OCI-LY7 (cell line): ENCODE data around the gene PIM3.

Source experiments
- EZH2phosphoT487 ChIP-seq: fragments of 200-600 bp; sonication (generic); IDR thresholded peaks from 2 replicates; pipeline ENCODE4 v1.6.1; 2018; ENCODE audit warnings: low read depth, borderline replicate concordance, mild to moderate bottlenecking, mixed run types, antibody characterized with exemption, low read length, moderate library complexity, mixed read lengths
- TF ChIP-seq, protein P1 (sequence below): fragments of 200-600 bp; sonication (generic); conservative IDR thresholded peaks from 2 replicates; pipeline ENCODE4 v1.5.1; 2014; ENCODE audit warnings: mild to moderate bottlenecking, antibody characterized with exemption, low read length, moderate library complexity, mixed read lengths

DNA sequence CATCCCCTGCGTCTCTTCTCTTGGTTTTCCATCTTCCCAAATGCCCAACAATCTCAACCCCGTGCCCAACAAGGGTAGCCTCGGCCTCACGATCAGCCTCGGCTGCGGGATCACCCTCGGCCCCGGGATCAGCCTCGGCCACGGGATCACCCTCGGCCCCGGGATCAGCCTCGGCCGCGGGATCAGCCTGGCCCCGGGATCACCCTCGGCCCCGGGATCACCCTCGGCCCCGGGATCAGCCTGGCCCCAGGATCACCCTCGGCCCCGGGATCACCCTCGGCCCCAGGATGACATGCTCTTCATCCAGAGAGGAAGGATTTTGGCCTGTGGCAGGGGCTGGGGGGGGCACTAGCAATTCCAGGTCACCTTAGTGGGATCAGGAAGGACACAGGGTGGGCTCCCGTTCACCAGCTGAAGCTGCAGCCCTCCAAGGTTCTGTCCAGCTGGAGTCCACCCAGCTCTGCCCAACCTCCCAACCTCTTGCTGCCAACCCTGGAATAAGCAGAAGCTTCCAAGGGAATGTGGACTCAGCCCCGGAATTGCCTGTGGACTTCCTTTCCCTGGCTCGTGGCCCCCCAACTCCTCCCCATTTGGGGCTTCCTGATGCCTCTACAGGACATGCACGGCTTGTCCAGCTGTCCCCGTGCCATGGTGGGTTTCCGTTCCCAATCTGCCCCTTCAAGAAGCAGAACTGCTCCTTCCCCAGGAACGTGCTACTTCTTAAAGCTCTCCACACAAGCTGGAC lies 48.5 kb upstream of the PIM3 start:
- TF ChIP-seq, protein P1, sequence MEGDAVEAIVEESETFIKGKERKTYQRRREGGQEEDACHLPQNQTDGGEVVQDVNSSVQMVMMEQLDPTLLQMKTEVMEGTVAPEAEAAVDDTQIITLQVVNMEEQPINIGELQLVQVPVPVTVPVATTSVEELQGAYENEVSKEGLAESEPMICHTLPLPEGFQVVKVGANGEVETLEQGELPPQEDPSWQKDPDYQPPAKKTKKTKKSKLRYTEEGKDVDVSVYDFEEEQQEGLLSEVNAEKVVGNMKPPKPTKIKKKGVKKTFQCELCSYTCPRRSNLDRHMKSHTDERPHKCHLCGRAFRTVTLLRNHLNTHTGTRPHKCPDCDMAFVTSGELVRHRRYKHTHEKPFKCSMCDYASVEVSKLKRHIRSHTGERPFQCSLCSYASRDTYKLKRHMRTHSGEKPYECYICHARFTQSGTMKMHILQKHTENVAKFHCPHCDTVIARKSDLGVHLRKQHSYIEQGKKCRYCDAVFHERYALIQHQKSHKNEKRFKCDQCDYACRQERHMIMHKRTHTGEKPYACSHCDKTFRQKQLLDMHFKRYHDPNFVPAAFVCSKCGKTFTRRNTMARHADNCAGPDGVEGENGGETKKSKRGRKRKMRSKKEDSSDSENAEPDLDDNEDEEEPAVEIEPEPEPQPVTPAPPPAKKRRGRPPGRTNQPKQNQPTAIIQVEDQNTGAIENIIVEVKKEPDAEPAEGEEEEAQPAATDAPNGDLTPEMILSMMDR: no peak
- no peak for TF ChIP-seq EZH2phosphoT487
